ENCODE measurements around the gene SAMD4A.
A peak's percentile ranks its signal among the peaks of the same experiment; 100 is the strongest.

SAMD4A gene

GRCh38 chr14:54625112-54625511 lies 58.2 kb downstream of the SAMD4A start:
- H3K4me3 ChIP-seq (ENCODE audit: control insufficient read depth, low read depth, low read length), result no peak overlapping the region
- DNase-seq (ENCODE audit: low read depth), result no peak
- TF ChIP-seq, protein P1, sequence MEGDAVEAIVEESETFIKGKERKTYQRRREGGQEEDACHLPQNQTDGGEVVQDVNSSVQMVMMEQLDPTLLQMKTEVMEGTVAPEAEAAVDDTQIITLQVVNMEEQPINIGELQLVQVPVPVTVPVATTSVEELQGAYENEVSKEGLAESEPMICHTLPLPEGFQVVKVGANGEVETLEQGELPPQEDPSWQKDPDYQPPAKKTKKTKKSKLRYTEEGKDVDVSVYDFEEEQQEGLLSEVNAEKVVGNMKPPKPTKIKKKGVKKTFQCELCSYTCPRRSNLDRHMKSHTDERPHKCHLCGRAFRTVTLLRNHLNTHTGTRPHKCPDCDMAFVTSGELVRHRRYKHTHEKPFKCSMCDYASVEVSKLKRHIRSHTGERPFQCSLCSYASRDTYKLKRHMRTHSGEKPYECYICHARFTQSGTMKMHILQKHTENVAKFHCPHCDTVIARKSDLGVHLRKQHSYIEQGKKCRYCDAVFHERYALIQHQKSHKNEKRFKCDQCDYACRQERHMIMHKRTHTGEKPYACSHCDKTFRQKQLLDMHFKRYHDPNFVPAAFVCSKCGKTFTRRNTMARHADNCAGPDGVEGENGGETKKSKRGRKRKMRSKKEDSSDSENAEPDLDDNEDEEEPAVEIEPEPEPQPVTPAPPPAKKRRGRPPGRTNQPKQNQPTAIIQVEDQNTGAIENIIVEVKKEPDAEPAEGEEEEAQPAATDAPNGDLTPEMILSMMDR (conservative IDR thresholded peaks at IDR 0.05; ENCODE audit: control insufficient read depth, insufficient read depth, low read depth, low read length), result no peak

GRCh38 chr14:54627219-54627539 lies 60.3 kb downstream of the SAMD4A start:
- no peak for DNase-seq (ENCODE audit: low read depth)
- no peak overlapping the region for H3K4me3 ChIP-seq (ENCODE audit: control insufficient read depth, low read depth, low read length)
- TF ChIP-seq, protein P1 (conservative IDR thresholded peaks at IDR 0.05; ENCODE audit: control insufficient read depth, insufficient read depth, low read depth, low read length), result no peak

- TF ChIP-seq, protein P1 (conservative IDR thresholded peaks at IDR 0.05; ENCODE audit: control insufficient read depth, insufficient read depth, low read depth, low read length), result no peak
- no peak overlapping the region for H3K4me3 ChIP-seq (ENCODE audit: control insufficient read depth, low read depth, low read length)
- peak; percentile 57 for DNase-seq (ENCODE audit: low read depth)
These were observed 60.8 kb downstream of the SAMD4A start for GRCh38 chr14:54627540-54628363.

DNA sequence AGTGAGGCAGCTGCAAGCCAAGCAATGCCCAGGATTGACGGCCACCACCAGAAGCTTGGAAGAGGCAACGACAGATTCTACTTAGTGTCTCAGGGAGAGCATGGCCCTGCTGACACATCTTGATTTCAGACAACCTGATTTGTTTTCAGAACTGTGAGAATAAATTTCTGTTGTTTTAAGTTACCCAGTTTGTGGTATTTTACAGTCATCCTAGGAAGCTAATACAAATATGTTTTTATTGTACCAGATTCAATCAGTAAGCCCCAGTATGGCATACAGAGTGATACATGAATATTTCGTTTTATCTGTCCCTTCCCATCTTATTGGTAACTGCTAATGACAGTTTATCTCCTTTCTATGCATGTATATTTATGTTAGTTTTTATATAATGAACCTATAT lies 62.3 kb downstream of the SAMD4A start:
- TF ChIP-seq, protein P1 (conservative IDR thresholded peaks at IDR 0.05; ENCODE audit: control insufficient read depth, insufficient read depth, low read depth, low read length), result no peak
- no peak for DNase-seq (ENCODE audit: low read depth)
- no peak overlapping the region for H3K4me3 ChIP-seq (ENCODE audit: control insufficient read depth, low read depth, low read length)

DNA sequence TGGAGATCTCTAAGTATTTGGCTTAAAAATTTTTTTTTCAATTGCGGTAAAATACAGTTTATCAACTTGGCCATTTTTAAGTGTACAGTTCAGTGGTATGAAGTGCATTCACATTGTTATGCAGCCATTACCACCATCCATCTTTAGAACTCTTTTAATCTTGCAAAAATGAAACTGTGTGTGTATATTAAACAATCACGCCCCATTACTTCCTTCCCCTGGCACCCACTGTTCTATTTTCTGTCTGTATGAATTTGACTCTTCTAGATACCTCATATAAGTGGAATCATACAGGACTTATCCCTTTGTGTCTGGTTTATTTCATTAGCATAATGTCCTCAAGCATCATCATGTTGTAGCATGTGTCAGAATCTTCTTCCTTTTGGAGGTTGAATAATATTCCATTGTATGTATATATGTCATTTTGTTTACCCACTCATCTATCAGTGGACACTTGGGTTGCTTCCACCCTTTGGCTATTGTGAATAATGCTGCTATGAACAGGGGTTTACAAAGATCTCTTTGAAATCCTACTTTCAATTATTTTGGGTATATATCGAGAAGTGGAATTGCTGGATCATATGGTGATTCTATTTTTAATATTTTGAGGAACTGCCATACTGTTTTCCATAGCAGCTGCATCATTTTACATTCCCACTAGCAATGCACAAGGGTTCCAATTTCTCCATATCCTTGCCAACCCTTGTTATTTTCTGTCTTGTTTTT lies 62.9 kb downstream of the SAMD4A start:
- no peak overlapping the region for H3K4me3 ChIP-seq (ENCODE audit: control insufficient read depth, low read depth, low read length)
- DNase-seq (ENCODE audit: low read depth), result no peak
- TF ChIP-seq, protein P1 (conservative IDR thresholded peaks at IDR 0.05; ENCODE audit: control insufficient read depth, insufficient read depth, low read depth, low read length), result no peak

- TF ChIP-seq, protein P1 (conservative IDR thresholded peaks at IDR 0.05; ENCODE audit: control insufficient read depth, insufficient read depth, low read depth, low read length), result no peak
These were observed 64.1 kb downstream of the SAMD4A start for GRCh38 chr14:54631016-54631415.

More at GRCh38 chr14:54631016-54631415, 64.1 kb downstream of the SAMD4A start:
- H3K4me3 ChIP-seq (ENCODE audit: control insufficient read depth, low read depth, low read length), result no peak overlapping the region
- DNase-seq (ENCODE audit: low read depth), result no peak
